ENCODE results near the gene ZNF70.

DNA sequence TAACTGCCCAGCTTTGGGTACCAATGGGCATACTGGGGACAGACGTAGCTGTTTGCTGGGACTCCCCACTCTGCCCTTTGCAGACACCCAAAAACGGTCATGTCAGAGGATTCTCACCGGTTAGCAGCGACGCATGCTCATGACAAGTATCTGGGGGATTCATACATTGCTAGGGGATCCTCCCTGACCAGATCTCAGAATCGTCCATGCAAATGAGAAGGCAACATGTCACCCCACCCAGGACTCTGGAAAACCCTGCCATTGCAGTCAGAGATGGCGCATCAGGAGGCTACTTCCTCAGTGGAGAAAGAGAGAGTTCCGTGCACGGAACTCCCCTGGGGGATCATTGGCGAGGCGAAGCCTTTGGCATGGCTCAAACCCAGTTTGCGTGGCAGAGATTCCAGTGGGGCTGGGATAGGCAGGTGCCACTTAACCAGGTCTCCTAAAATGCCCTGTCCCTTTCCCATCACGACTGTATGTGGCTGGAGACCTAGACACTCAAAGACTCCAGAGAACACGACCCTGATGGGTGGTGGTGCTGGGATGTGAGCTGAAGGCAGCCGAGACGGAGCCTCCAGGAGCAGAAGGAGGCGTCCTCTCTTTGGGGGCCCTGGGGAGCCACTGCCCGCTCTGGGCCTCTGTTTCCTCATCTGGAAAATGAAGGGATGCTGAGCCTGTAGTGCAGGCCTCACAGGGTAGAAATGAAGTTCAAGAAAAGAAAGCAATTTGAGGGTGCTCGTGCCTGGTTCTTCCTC lies 55.2 kb downstream of the ZNF70 start:
- TF ChIP-seq, protein P1, sequence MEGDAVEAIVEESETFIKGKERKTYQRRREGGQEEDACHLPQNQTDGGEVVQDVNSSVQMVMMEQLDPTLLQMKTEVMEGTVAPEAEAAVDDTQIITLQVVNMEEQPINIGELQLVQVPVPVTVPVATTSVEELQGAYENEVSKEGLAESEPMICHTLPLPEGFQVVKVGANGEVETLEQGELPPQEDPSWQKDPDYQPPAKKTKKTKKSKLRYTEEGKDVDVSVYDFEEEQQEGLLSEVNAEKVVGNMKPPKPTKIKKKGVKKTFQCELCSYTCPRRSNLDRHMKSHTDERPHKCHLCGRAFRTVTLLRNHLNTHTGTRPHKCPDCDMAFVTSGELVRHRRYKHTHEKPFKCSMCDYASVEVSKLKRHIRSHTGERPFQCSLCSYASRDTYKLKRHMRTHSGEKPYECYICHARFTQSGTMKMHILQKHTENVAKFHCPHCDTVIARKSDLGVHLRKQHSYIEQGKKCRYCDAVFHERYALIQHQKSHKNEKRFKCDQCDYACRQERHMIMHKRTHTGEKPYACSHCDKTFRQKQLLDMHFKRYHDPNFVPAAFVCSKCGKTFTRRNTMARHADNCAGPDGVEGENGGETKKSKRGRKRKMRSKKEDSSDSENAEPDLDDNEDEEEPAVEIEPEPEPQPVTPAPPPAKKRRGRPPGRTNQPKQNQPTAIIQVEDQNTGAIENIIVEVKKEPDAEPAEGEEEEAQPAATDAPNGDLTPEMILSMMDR (IDR thresholded peaks at IDR 0.05), result no peak
- TF ChIP-seq EP300 (IDR thresholded peaks at IDR 0.05), result no peak

All from gastroesophageal sphincter (tissue), 3 donors.